ENCODE data around the gene HMCN2. TPM values are rescaled to one million over a fixed set of nuclear protein-coding genes. Genes with fewer than 3 reads are reported as not detected.

The HMCN2 gene
- total RNA-seq, 4 donors from 2014 or later, result 9.6 to 21.1 (median 15.5) TPM

DNA sequence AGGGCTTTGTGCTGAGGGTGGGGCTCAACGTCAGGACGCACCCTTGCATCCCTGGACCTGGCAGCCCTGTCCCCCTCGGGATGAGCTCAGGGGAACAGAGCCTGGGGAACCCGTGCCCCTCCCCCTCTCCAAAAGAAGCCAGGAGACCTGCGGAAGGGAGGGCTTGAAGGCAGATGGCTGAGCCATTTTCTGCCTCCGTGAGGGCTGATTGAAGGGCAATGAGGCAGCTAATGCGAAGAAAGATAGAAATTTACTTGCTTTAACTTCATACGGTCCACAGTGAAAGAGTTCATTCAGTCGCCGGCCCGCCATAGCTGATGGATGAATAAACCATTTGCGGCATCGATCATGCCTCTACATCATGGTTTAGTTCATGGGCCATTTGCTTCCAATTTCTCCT lies 208.0 kb downstream of the HMCN2 start:
- H3K4me1 ChIP-seq, result no peaks in the 10 kb centered on the region
- H3K4me3 ChIP-seq, result no peak overlapping the region
- TF ChIP-seq POLR2A (IDR thresholded peaks at IDR 0.05), result no peak
- TF ChIP-seq, protein P1, sequence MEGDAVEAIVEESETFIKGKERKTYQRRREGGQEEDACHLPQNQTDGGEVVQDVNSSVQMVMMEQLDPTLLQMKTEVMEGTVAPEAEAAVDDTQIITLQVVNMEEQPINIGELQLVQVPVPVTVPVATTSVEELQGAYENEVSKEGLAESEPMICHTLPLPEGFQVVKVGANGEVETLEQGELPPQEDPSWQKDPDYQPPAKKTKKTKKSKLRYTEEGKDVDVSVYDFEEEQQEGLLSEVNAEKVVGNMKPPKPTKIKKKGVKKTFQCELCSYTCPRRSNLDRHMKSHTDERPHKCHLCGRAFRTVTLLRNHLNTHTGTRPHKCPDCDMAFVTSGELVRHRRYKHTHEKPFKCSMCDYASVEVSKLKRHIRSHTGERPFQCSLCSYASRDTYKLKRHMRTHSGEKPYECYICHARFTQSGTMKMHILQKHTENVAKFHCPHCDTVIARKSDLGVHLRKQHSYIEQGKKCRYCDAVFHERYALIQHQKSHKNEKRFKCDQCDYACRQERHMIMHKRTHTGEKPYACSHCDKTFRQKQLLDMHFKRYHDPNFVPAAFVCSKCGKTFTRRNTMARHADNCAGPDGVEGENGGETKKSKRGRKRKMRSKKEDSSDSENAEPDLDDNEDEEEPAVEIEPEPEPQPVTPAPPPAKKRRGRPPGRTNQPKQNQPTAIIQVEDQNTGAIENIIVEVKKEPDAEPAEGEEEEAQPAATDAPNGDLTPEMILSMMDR (IDR thresholded peaks at IDR 0.05), result no peak
- TF ChIP-seq POLR2AphosphoS5 (IDR thresholded peaks at IDR 0.05), result no peak
- no peak for TF ChIP-seq EP300 (IDR thresholded peaks at IDR 0.05)
- ATAC-seq, result no peak
- no peaks in the 10 kb centered on the region for H3K9me3 ChIP-seq
- H3K36me3 ChIP-seq, result peaks cover 0 to 74% of the 10 kb centered on the region in 2 donors
- no peak overlapping the region for H3K27ac ChIP-seq
- no peaks in the 10 kb centered on the region for H3K27me3 ChIP-seq
- 67 to 71% methylated on average over 9 of the region's 13 CpGs for WGBS, 2 donors (ENCODE audit: low coverage in 1 of 2)

DNA sequence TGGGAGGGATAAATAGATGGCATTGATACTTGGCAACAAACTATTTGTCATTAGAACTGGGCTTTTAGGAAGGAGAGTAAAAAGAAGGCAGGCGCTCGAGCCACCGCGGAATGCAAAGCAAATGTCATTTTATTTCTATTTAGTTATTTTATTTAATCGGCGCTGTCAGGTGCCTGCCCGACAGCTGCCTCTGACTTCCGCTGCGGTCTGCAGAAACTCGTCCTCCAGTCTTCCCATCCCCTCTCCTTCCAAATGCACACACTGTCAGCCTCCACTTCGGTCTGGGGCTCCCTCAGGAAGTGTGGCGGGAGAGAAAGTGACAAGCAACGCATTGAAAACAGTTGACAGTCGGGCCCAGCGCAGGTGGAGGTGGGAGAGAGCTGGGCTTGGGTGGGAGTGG lies 208.5 kb downstream of the HMCN2 start:
- Histone ChIP-seq H3K36me3 (peaks cover 0 to 70% of the 10 kb centered on the region in 2 donors), H3K9me3 (no peaks in the 10 kb centered on the region), H3K4me1 (no peaks in the 10 kb centered on the region), H3K27me3 (no peaks in the 10 kb centered on the region), H3K4me3 (no peak overlapping the region), H3K27ac (no peak overlapping the region)
- no peak for TF ChIP-seq POLR2AphosphoS5 (IDR thresholded peaks at IDR 0.05)
- TF ChIP-seq, protein P1 (IDR thresholded peaks at IDR 0.05), result no peak
- ATAC-seq, result no peak
- WGBS, 2 donors (ENCODE audit: low coverage in 1 of 2), result 62 to 68% methylated on average over 8 to 11 of the region's 15 CpGs

DNA sequence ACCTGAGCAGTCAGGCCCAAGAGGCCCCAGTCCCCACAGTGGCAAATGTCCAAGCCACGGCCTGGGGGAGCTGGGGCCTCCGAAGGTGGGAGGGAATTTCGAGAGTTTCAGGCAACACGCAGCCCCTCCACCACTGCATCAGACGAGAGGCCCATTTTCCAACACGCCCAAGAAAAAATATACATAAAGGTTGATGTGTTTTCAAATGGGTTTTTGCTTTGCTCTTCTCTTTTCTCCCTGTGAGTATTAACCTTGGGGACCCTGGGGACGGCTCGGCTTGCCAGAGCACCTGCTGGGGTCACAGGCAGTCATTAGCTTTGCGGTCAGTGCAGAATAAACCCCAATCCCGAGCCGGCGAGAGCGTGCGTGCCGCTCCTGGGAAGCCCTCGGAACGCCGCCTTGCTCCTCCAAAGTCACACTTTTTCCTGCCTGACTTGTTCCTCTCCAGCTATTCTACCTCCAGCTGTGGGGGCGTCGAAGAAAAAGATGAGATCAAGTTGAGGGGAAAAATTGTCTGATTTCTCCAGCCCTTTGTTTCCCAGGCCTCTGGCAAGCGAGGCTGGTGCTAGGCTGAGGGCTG lies 210.7 kb downstream of the HMCN2 start:
- no peak overlapping the region for H3K4me3 ChIP-seq
- H3K27ac ChIP-seq, result no peak overlapping the region
- WGBS, 2 donors (ENCODE audit: low coverage in 1 of 2), result 84 to 87% methylated on average over 3 to 12 of the region's 21 CpGs
- ATAC-seq, result no peak
- H3K4me1 ChIP-seq, result no peaks in the 10 kb centered on the region
- no peaks in the 10 kb centered on the region for H3K9me3 ChIP-seq
- peaks cover 0 to 77% of the 10 kb centered on the region in 2 donors for H3K36me3 ChIP-seq
- no peaks in the 10 kb centered on the region for H3K27me3 ChIP-seq
- TF ChIP-seq, protein P1 (IDR thresholded peaks at IDR 0.05), result no peak
- no peak for TF ChIP-seq EP300 (IDR thresholded peaks at IDR 0.05)
- no peak for TF ChIP-seq POLR2A (IDR thresholded peaks at IDR 0.05)
- TF ChIP-seq POLR2AphosphoS5 (IDR thresholded peaks at IDR 0.05), result no peak

DNA sequence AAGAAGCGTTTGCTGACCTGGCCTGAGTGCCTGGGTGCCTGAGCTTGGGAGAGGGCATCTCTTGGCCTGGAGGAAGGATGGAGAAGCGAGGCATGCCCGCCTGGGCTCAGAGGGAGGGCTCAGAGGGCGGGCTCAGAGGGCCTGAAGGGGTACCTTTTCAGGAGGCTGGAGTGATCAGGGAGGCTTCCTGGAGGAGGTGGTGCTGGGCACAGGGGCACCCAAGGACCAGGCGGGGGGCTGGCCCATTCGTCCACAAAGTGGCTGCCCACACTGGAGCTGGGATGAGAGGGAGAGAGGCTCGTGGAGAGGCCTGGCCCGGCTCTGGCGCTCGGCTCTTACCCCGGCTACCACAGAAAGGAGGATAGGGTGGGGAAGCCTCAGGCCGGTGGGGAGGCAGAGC lies 212.0 kb downstream of the HMCN2 start:
- Histone ChIP-seq H3K4me3 (no peak overlapping the region), H3K4me1 (no peaks in the 10 kb centered on the region), H3K27ac (no peak overlapping the region), H3K36me3 (peaks cover 0 to 67% of the 10 kb centered on the region in 2 donors), H3K27me3 (no peaks in the 10 kb centered on the region), H3K9me3 (no peaks in the 10 kb centered on the region)
- TF ChIP-seq, protein P1 (IDR thresholded peaks at IDR 0.05), result no peak
- TF ChIP-seq EP300 (IDR thresholded peaks at IDR 0.05) (no peak), POLR2AphosphoS5 (IDR thresholded peaks at IDR 0.05) (no peak)
- no peak for ATAC-seq
- no CpG with 5 or more reads among the region's 12 CpGs for WGBS, 2 donors (ENCODE audit: low coverage in 1 of 2)

DNA sequence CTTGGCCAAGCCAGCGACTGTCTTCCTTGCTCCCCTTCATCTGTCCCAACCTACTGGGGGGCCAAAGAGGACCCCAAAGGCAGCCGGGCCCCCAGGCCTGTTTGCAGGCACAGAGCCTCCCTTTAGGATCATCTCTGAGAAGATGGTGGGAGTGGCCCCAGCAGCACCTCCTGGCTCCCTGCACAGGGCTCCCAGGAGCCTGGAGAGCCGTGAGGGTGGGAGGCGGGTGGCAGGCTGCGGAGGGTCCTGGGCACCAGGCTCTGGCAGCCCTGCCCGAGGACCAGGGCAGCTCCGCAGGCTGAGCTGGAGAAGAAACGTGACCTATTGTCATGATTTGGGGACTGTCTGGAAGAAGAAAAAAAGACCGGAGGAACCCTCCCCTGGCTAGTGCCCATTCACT lies 212.6 kb downstream of the HMCN2 start:
- Histone ChIP-seq H3K27ac (no peak overlapping the region), H3K36me3 (peaks cover 0 to 61% of the 10 kb centered on the region in 2 donors), H3K4me1 (no peaks in the 10 kb centered on the region), H3K9me3 (no peaks in the 10 kb centered on the region), H3K4me3 (no peak overlapping the region), H3K27me3 (no peaks in the 10 kb centered on the region)
- 100% methylated on average over 2 of the region's 9 CpGs; no CpG with 5 or more reads in 1 of the 2 donors for WGBS, 2 donors (ENCODE audit: low coverage in 1 of 2)
- TF ChIP-seq, protein P1 (IDR thresholded peaks at IDR 0.05), result no peak
- no peak for TF ChIP-seq POLR2A (IDR thresholded peaks at IDR 0.05)
- TF ChIP-seq POLR2AphosphoS5 (IDR thresholded peaks at IDR 0.05), result no peak
- TF ChIP-seq EP300 (IDR thresholded peaks at IDR 0.05), result no peak
- ATAC-seq, result no peak
